OCI-LY1 (cell line): Measurements from ENCODE around the gene RAPGEF1.

Experiments used
- H2AFZ ChIP-seq: fragments of 200-600 bp; sonication (generic), shearing (Covaris generic); 2 replicates; pipeline ENCODE4 v1.6.0; 2014; ENCODE audit warnings: antibody characterized with exemption, mild to moderate bottlenecking, low read length
- H3F3A ChIP-seq: fragments of 200-600 bp; sonication (generic), shearing (Covaris generic); 2 replicates; pipeline ENCODE4 v1.6.0; 2014; ENCODE audit warnings: mild to moderate bottlenecking, antibody characterized with exemption, low read length, moderate library complexity; ENCODE audit not compliant: insufficient read depth
- H3K27ac ChIP-seq: fragments of 200-600 bp; sonication (generic); 2 replicates; pipeline ENCODE4 v1.5.1; 2014; ENCODE audit warnings: low read length, mixed run types, mild to moderate bottlenecking, low read depth; ENCODE audit not compliant: poor library complexity, severe bottlenecking
- H3K27me3 ChIP-seq: fragments of 200-600 bp; sonication (generic); 2 replicates; pipeline ENCODE4 v1.6.0; 2014; ENCODE audit warnings: antibody characterized with exemption, mild to moderate bottlenecking, low read length, moderate library complexity; ENCODE audit not compliant: insufficient read depth
- H3K36me3 ChIP-seq: fragments of 200-600 bp; sonication (generic); 2 replicates; pipeline ENCODE4 v1.6.1; 2014; ENCODE audit warnings: mild to moderate bottlenecking, antibody characterized with exemption, low read length, moderate library complexity, mixed read lengths; ENCODE audit not compliant: insufficient read depth
- H3K4me1 ChIP-seq: fragments of 200-600 bp; sonication (generic); 2 replicates; pipeline ENCODE4 v1.5.1; 2014; ENCODE audit warnings: mild to moderate bottlenecking, low read length, moderate library complexity; ENCODE audit not compliant: insufficient read depth, severe bottlenecking
- H3K4me2 ChIP-seq: fragments of 200-600 bp; sonication (generic), shearing (Covaris generic); 2 replicates; pipeline ENCODE4 v1.6.1; 2014; ENCODE audit warnings: low read length
- H3K4me3 ChIP-seq: fragments of 200-600 bp; sonication (generic); 2 replicates; pipeline ENCODE4 v1.5.1; 2014; ENCODE audit warnings: low read length, low read depth, mild to moderate bottlenecking, mixed read lengths; ENCODE audit not compliant: poor library complexity, severe bottlenecking
- H3K79me2 ChIP-seq: fragments of 200-600 bp; shearing (Covaris generic); 2 replicates; pipeline ENCODE4 v1.6.1; 2016; ENCODE audit warnings: mixed run types, low read length, mixed read lengths; ENCODE audit not compliant: insufficient read depth
- H3K9ac ChIP-seq: fragments of 200-600 bp; sonication (generic), shearing (Covaris generic); 2 replicates; pipeline ENCODE4 v1.6.1; 2014; ENCODE audit warnings: mild to moderate bottlenecking, low read length, mixed read lengths
- H3K9me2 ChIP-seq: fragments of 200-600 bp; sonication (generic), shearing (Covaris generic); 2 replicates; pipeline ENCODE4 v1.6.1; 2014; ENCODE audit warnings: low read depth, mild to moderate bottlenecking, low read length, mixed read lengths
- H3K9me3 ChIP-seq: fragments of 200-600 bp; shearing (Covaris generic); 2 replicates; pipeline ENCODE4 v1.6.1; 2014; ENCODE audit warnings: low read length, mixed read lengths
- H4K20me1 ChIP-seq: fragments of 200-600 bp; sonication (generic), shearing (Covaris generic); 2 replicates; pipeline ENCODE4 v1.6.0; 2016; ENCODE audit warnings: mild to moderate bottlenecking, low read length; ENCODE audit not compliant: insufficient read depth
- EZH2 ChIP-seq: fragments of 200-600 bp; sonication (generic), shearing (Covaris generic); IDR thresholded peaks from 2 replicates; pipeline ENCODE4 v1.8.0; 2017; ENCODE audit warnings: borderline replicate concordance, mixed run types, mild to moderate bottlenecking, antibody characterized with exemption, low read length, moderate library complexity, mixed read lengths
- TF ChIP-seq, protein P1 (sequence below): fragments of 200-600 bp; sonication (generic), shearing (Covaris generic); IDR thresholded peaks from 2 replicates; pipeline ENCODE4 v1.5.1; 2017; ENCODE audit warnings: mild to moderate bottlenecking, antibody characterized with exemption, low read length, moderate library complexity, mixed read lengths

The RAPGEF1 gene

DNA sequence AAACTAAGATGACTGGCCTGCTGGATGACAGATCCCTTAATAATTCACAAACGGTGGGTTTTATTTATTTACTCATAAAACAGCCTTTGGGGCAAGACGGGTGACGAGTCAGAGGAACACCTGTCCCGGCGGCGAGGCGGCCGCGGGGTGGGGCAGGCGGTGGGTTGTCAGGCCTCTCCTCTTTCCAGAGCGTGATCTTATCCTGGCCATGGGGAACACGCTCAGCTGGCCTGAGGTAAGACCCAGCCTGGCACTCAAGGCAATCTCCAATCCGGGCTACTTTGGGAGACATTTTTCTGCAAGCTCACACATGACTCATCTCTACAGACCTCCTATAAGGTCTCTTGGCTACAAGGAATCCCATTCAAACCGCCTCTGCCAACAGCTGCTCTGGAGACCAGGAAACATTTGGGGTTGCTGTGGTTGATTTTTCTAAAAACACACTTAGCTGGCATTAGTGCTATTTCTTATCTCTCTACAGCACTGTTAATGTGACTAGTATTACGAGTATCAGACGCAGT lies 6.3 kb downstream of the RAPGEF1 start:
- H3F3A ChIP-seq, result peaks cover 18% of the 10 kb centered on the region
- H3K4me1 ChIP-seq, result peaks cover 97% of the 10 kb centered on the region
- H3K9me2 ChIP-seq, result no peaks in the 10 kb centered on the region
- peak overlapping the region; percentile 98 for H3K27ac ChIP-seq
- H3K9ac ChIP-seq, result peak overlapping the region; percentile 42; the same call in 1 of the 2 replicates
- no peak overlapping the region for H2AFZ ChIP-seq
- no peaks in the 10 kb centered on the region for H3K9me3 ChIP-seq
- no peaks in the 10 kb centered on the region; the same call in 1 of the 2 replicates for H3K36me3 ChIP-seq
- H3K27me3 ChIP-seq, result no peaks in the 10 kb centered on the region
- TF ChIP-seq EZH2, result no peak
- TF ChIP-seq, protein P1, sequence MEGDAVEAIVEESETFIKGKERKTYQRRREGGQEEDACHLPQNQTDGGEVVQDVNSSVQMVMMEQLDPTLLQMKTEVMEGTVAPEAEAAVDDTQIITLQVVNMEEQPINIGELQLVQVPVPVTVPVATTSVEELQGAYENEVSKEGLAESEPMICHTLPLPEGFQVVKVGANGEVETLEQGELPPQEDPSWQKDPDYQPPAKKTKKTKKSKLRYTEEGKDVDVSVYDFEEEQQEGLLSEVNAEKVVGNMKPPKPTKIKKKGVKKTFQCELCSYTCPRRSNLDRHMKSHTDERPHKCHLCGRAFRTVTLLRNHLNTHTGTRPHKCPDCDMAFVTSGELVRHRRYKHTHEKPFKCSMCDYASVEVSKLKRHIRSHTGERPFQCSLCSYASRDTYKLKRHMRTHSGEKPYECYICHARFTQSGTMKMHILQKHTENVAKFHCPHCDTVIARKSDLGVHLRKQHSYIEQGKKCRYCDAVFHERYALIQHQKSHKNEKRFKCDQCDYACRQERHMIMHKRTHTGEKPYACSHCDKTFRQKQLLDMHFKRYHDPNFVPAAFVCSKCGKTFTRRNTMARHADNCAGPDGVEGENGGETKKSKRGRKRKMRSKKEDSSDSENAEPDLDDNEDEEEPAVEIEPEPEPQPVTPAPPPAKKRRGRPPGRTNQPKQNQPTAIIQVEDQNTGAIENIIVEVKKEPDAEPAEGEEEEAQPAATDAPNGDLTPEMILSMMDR, result no peak
- peak overlapping the region; percentile 69 for H3K4me2 ChIP-seq
- peaks cover 38% of the 10 kb centered on the region for H3K79me2 ChIP-seq
- no peaks in the 10 kb centered on the region for H4K20me1 ChIP-seq
- peak overlapping the region; percentile 41 for H3K4me3 ChIP-seq

DNA sequence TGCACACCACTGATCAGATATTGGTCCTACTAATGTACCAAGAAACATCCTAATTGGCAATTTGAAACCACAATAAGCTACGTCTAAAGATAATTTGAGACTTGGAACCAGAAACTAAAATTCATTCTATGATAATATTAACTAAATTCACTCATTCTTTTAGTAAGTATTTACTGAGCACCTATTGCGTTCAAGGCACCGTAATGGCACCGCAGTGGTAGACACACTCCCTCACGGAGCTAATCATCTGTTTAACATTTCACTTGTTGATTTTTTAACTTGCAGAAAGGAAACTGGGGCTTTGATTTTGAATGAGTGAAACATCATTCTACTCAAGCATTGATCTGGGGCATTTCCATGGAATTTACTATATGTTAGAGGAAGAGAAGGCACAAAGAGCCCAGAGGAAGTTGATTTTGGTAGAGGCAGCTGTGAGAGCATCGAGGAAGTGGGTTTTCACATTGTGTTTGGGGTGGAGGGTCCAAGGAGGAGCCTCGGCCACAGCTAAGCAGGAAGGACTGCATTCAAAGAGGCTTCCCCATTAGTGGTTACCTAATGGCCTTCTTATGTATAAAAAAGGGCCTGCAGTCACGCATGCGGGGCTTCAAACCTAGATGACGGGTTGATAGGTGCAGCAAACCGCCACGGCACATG lies 7.1 kb downstream of the RAPGEF1 start:
- peaks cover 29% of the 10 kb centered on the region for H3K79me2 ChIP-seq
- TF ChIP-seq EZH2, result no peak
- TF ChIP-seq, protein P1, result no peak
- H3K4me2 ChIP-seq, result peak overlapping the region; percentile 54
- H3K9me3 ChIP-seq, result no peaks in the 10 kb centered on the region
- H3K4me1 ChIP-seq, result peaks cover 98% of the 10 kb centered on the region
- no peaks in the 10 kb centered on the region for H3K27me3 ChIP-seq
- H3K4me3 ChIP-seq, result peak overlapping the region; percentile 15
- no peaks in the 10 kb centered on the region for H4K20me1 ChIP-seq
- no peaks in the 10 kb centered on the region for H3K9me2 ChIP-seq
- no peak overlapping the region for H3K9ac ChIP-seq
- peaks cover 25% of the 10 kb centered on the region for H3F3A ChIP-seq
- H3K27ac ChIP-seq, result peak overlapping the region; percentile 98
- no peak overlapping the region for H2AFZ ChIP-seq
- no peaks in the 10 kb centered on the region; the same call in 1 of the 2 replicates for H3K36me3 ChIP-seq

DNA sequence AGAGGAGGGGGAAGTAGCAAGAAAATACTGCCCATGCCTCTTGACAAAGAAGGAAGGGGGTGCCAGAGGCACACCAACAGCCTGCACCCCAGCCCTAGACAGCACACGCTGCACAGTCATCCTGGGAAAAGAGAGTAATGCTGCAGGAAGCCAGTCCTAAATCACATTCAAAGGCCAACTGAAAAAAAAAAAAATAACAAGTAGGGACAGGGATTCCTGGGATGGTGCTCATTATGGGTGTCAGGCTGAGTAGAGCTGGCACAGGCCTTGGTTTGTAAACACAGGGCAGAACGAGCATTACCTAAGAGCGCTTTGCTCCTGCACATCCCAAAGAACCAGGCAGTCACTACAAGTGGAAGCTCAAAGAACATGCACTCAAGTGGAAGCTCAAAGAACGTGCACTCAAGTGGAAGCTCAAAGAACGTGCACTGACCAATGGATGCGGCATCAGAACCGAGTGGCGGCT lies 7.8 kb downstream of the RAPGEF1 start:
- Histone ChIP-seq H3K9me3 (no peaks in the 10 kb centered on the region), H4K20me1 (no peaks in the 10 kb centered on the region), H3K27ac (peak overlapping the region; percentile 98), H3K27me3 (no peaks in the 10 kb centered on the region), H3F3A (peaks cover 25% of the 10 kb centered on the region), H3K4me1 (peaks cover 98% of the 10 kb centered on the region), H3K9ac (peak overlapping the region; percentile 45), H3K9me2 (no peaks in the 10 kb centered on the region), H3K4me2 (peak overlapping the region; percentile 54), H3K4me3 (peak overlapping the region; percentile 15), H2AFZ (no peak overlapping the region), H3K79me2 (peaks cover 33% of the 10 kb centered on the region), H3K36me3 (no peaks in the 10 kb centered on the region; the same call in 1 of the 2 replicates)
- TF ChIP-seq EZH2, result no peak
- TF ChIP-seq, protein P1, result no peak
